IPS-18a (cell line): ENCODE results near the gene KCNJ10.

ENCODE experiments used
- H3K27ac ChIP-seq: one replicate; pipeline ENCODE4 v1.5.1; 2013; ENCODE audit warnings: low read length
- H3K27me3 ChIP-seq: one replicate; pipeline ENCODE4 v1.6.1; 2013; ENCODE audit warnings: mild to moderate bottlenecking, low read length; ENCODE audit not compliant: control insufficient read depth, insufficient read depth
- H3K36me3 ChIP-seq: one replicate; pipeline ENCODE4 v1.6.1; 2013; ENCODE audit warnings: low read depth, low read length; ENCODE audit not compliant: control insufficient read depth
- H3K4me1 ChIP-seq: one replicate; pipeline ENCODE4 v1.6.1; 2013; ENCODE audit warnings: low read depth, low read length; ENCODE audit not compliant: control insufficient read depth
- H3K4me3 ChIP-seq: one replicate; pipeline ENCODE4 v1.5.1; 2013; ENCODE audit warnings: low read length
- H3K9ac ChIP-seq: one replicate; pipeline ENCODE4 v1.6.1; 2013; ENCODE audit warnings: mild to moderate bottlenecking, low read length, moderate library complexity
- H3K9me3 ChIP-seq: one replicate; pipeline ENCODE4 v1.6.1; 2013; ENCODE audit warnings: low read depth, low read length; ENCODE audit not compliant: control insufficient read depth

KCNJ10 gene

DNA sequence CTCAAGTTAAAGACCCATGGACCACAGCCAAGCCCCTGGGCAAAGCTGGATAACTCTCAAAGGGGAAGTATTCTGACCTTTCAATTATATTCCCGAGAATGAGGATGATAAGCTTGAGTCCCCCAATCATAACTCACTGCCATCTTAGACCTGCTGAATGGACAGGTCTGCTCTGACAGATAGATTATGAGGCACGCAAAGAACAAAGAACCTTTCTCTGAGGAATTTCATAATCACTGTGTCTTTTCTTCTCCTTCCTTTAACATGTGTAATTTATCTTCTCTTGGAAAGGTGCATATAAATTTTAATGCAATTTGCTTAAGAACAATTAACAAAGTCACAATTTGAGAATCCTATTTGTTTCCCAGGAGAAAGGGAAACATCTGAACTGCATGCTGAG, 60.2 kb downstream of the KCNJ10 start:
- no peak overlapping the region for H3K4me3 ChIP-seq
- no peak overlapping the region for H3K9ac ChIP-seq
- H3K27me3 ChIP-seq = no peaks in the 10 kb centered on the region
- H3K9me3 ChIP-seq = no peaks in the 10 kb centered on the region
- no peak overlapping the region for H3K27ac ChIP-seq
- no peaks in the 10 kb centered on the region for H3K4me1 ChIP-seq
- H3K36me3 ChIP-seq = no peaks in the 10 kb centered on the region

GRCh38 chr1:160009081-160009480, 60.9 kb downstream of the KCNJ10 start:
- no peak overlapping the region for H3K4me3 ChIP-seq
- H3K27me3 ChIP-seq = no peaks in the 10 kb centered on the region
- H3K4me1 ChIP-seq = no peaks in the 10 kb centered on the region
- H3K27ac ChIP-seq = no peak overlapping the region
- H3K9ac ChIP-seq = no peak overlapping the region
- no peaks in the 10 kb centered on the region for H3K36me3 ChIP-seq
- H3K9me3 ChIP-seq = no peaks in the 10 kb centered on the region

DNA sequence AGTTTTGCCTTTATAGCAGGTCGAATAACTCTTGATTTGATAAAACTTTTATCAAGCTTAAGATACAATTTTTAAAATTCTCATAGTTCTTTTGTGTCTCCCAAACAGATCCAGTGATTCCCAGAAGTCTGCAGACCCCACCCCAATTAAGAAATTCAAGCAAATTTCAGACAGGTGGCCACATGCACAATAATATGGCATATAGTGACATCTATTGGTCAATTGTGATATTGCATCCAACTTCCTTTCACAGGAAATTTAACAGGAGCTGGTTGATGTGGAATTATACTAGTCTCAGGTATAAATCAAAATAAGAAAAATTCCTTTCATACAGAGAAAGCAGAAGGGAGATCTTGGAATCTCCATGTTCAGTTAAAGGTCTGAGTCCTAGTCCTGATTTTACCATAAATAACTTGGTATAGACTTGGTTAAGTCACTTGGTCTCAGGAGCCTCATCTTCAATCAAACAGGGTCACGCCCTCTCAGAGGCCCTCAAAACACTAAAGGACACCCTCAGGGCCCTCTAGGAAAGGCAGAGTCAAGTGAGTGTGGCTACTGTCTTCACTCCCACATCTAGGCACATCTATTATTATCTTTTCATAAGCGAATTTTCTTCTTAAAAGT, 62.3 kb downstream of the KCNJ10 start:
- H3K36me3 ChIP-seq = no peaks in the 10 kb centered on the region
- no peak overlapping the region for H3K4me3 ChIP-seq
- H3K27me3 ChIP-seq = no peaks in the 10 kb centered on the region
- H3K9ac ChIP-seq = no peak overlapping the region
- no peak overlapping the region for H3K27ac ChIP-seq
- no peaks in the 10 kb centered on the region for H3K4me1 ChIP-seq
- no peaks in the 10 kb centered on the region for H3K9me3 ChIP-seq

GRCh38 chr1:160006312-160006940, 63.5 kb downstream of the KCNJ10 start:
- Histone ChIP-seq H3K27me3 (no peaks in the 10 kb centered on the region), H3K9ac (no peak overlapping the region), H3K9me3 (no peaks in the 10 kb centered on the region), H3K36me3 (no peaks in the 10 kb centered on the region), H3K27ac (no peak overlapping the region), H3K4me3 (no peak overlapping the region), H3K4me1 (no peaks in the 10 kb centered on the region)

DNA sequence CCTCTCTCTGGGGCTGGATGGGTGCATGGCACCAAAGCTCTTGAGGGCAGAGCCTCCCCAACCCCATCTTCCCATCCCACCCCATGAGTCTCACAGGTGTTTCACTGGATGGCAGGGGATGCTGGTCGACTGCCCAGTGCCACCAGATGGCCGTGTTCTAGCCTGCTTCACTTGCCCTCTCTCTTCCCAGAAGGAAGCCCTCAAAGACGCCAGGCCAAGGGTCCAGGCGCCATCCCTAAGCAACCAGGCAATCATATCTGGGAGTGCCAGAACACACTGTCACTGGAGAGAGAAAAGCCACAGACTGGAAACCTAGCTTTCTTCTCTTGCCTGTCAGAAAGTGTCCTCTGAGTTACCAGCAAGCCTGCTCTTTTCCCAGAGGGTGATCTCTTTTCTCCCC, 64.9 kb downstream of the KCNJ10 start:
- Histone ChIP-seq H3K36me3 (no peaks in the 10 kb centered on the region), H3K4me1 (no peaks in the 10 kb centered on the region), H3K27ac (no peak overlapping the region), H3K4me3 (no peak overlapping the region), H3K9ac (no peak overlapping the region), H3K9me3 (no peaks in the 10 kb centered on the region), H3K27me3 (no peaks in the 10 kb centered on the region)

DNA sequence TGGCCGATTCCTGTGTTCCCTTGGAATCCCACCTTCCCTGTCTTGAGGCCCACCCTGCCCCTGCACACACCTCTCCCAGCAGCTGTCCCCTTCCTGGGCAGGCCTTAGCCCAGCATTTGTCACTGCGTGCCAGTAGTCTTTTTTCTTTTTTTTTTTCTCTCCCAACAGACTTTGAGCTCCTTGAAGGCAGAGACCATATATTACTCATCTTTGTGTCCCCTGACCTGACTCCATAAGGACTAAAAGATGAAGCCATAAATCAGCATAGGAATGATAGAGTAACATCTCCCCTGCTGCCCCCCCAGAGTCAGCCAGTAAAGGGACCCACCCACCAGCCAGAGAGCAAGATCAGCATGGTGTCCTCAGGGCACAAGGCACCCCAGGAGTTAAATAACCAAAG, 65.5 kb downstream of the KCNJ10 start:
- H3K9ac ChIP-seq = no peak overlapping the region
- H3K36me3 ChIP-seq = no peaks in the 10 kb centered on the region
- no peaks in the 10 kb centered on the region for H3K4me1 ChIP-seq
- H3K27ac ChIP-seq = no peak overlapping the region
- no peak overlapping the region for H3K4me3 ChIP-seq
- H3K9me3 ChIP-seq = no peaks in the 10 kb centered on the region
- H3K27me3 ChIP-seq = no peaks in the 10 kb centered on the region

- H3K36me3 ChIP-seq = no peaks in the 10 kb centered on the region
- H3K27ac ChIP-seq = no peak overlapping the region
- no peaks in the 10 kb centered on the region for H3K9me3 ChIP-seq
- no peaks in the 10 kb centered on the region for H3K4me1 ChIP-seq
- H3K4me3 ChIP-seq = no peak overlapping the region
- H3K9ac ChIP-seq = no peak overlapping the region
- H3K27me3 ChIP-seq = no peaks in the 10 kb centered on the region
Observed at GRCh38 chr1:160004001-160004400, 66.0 kb downstream of the KCNJ10 start.

- Histone ChIP-seq H3K36me3 (no peaks in the 10 kb centered on the region), H3K4me1 (no peaks in the 10 kb centered on the region), H3K9me3 (no peaks in the 10 kb centered on the region), H3K4me3 (no peak overlapping the region), H3K9ac (no peak overlapping the region), H3K27me3 (no peaks in the 10 kb centered on the region), H3K27ac (no peak overlapping the region)
Observed at GRCh38 chr1:160001440-160001839, 68.5 kb downstream of the KCNJ10 start.

DNA sequence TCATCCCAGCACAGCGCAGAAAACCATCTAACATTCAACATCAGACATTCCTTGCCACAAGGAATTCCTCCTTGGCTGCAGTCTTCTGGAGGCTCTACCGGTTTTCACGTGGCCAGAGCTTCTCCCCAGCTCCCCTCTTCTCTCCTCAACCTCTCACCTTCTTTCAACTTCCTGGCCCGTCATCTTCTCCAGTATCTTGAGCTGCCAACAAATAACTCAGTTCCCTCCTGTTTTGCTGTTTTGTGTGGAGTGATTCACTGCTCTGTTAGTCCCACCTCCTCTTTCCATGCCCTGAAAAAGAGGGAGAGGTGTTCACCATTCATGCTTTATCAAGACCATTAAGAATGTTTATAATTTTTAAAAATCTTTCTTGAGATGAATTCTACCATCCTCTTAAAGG, 70.8 kb downstream of the KCNJ10 start:
- no peaks in the 10 kb centered on the region for H3K4me1 ChIP-seq
- no peaks in the 10 kb centered on the region for H3K27me3 ChIP-seq
- H3K27ac ChIP-seq = no peak overlapping the region
- no peaks in the 10 kb centered on the region for H3K9me3 ChIP-seq
- no peak overlapping the region for H3K4me3 ChIP-seq
- no peaks in the 10 kb centered on the region for H3K36me3 ChIP-seq
- no peak overlapping the region for H3K9ac ChIP-seq

- Histone ChIP-seq H3K36me3 (no peaks in the 10 kb centered on the region), H3K4me1 (no peaks in the 10 kb centered on the region), H3K27me3 (no peaks in the 10 kb centered on the region), H3K4me3 (no peak overlapping the region), H3K9ac (no peak overlapping the region), H3K27ac (no peak overlapping the region), H3K9me3 (no peaks in the 10 kb centered on the region)
Observed at GRCh38 chr1:159996653-159997052, 73.3 kb downstream of the KCNJ10 start.

DNA sequence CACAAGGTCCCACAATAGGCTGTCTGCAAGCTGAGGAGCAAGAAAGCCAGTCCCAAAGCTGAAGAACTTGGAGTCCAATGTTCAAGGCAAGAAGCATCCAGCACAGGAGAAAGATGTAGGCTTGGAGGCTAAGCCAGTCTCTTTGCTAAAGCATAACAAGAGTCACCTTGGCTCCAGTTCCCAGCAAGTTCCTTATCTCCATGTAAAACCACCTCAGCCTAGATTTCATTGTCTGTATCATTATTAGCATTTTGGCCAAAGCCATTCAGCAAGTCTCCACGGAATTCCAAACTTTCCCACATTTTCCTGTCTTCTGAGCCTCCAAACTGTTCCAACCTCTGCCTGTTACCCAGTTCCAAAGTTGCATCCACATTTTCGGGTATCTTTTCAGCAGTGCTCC, 75.1 kb downstream of the KCNJ10 start:
- Histone ChIP-seq H3K9ac (no peak overlapping the region), H3K27me3 (no peaks in the 10 kb centered on the region), H3K27ac (no peak overlapping the region), H3K4me1 (peaks cover 4% of the 10 kb centered on the region), H3K36me3 (no peaks in the 10 kb centered on the region), H3K9me3 (no peaks in the 10 kb centered on the region), H3K4me3 (no peak overlapping the region)

DNA sequence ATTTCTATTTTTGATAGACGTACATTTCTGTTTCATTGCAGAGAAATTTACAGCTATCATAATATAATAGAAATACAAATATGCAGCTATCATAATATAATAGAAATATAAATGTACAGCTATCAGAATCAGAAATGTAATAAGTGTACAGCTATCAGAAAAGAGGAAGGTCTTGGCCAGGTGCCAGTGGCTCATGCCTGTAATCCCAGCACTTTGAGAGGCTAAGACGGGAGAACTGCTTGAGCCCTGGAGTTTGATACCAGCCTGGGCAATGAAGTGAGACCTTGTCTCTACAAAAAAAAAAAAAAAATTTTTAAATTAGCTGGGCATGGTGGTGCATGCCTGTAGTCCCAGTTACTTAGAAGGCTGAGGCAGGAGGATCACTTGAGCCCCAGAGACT, 76.0 kb downstream of the KCNJ10 start:
- H3K4me1 ChIP-seq = peaks cover 4% of the 10 kb centered on the region
- no peaks in the 10 kb centered on the region for H3K9me3 ChIP-seq
- H3K27ac ChIP-seq = no peak overlapping the region

More for the DNA sequence above, 76.0 kb downstream of the KCNJ10 start:
- Histone ChIP-seq H3K9ac (no peak overlapping the region), H3K4me3 (no peak overlapping the region), H3K27me3 (no peaks in the 10 kb centered on the region), H3K36me3 (no peaks in the 10 kb centered on the region)
